ENCODE results near the gene PIGA. TPM values are rescaled to one million over a fixed set of nuclear protein-coding genes. Genes with fewer than 3 reads are reported as not detected.

Gene PIGA
- polyA plus RNA-seq = 3.7 and 3.8 TPM in 2 replicates

GRCh38 chrX:15335135-15336022 lies at the start of gene PIGA:
PIGA (minus strand) TSS chrX:15335523; CDS start chrX:15331930, 3,593 bp downstream.

GRCh38 chrX:15384304-15384703 lies 49.0 kb upstream of the PIGA start, which contains the start of gene VEGFD:
VEGFD (minus strand) TSS chrX:15384413; CDS start chrX:15383946, 467 bp downstream.

GRCh38 chrX:15315509-15315908 lies 19.8 kb downstream of the PIGA start, which contains the start of gene ASB11:
ASB11 (minus strand) TSS chrX:15315640; CDS start chrX:15315605, 35 bp downstream.

GRCh38 chrX:15269618-15270521 lies 65.5 kb downstream of the PIGA start, which contains the start of gene ASB9:
ASB9 (minus strand) TSS chrX:15270083; CDS start chrX:15269874, 209 bp downstream.

Other genes with a start within 250 kb of the PIGA start
- not detected in 2 replicates for gene ASB9, start 65.4 kb downstream of the PIGA start, polyA plus RNA-seq
- not detected in 2 replicates for gene ASB11, start 19.9 kb downstream of the PIGA start, polyA plus RNA-seq
- gene VEGFD, start 48.9 kb upstream of the PIGA start, polyA plus RNA-seq = not detected in 2 replicates
- 15.7 and 17.2 TPM in 2 replicates for gene PIR, start 157.8 kb upstream of the PIGA start, polyA plus RNA-seq
- gene BMX, start 165.3 kb upstream of the PIGA start, polyA plus RNA-seq = not detected in 2 replicates